Calu3 (cell line): ENCODE data around the gene SNX20. TPM values are rescaled to one million over a fixed set of nuclear protein-coding genes. Genes with fewer than 3 reads are reported as not detected.
A peak's percentile ranks its signal among the peaks of the same experiment; 100 is the strongest.

Source experiments
- BruUV-seq: library from RNA; stranded (reverse); fragments of 400-500 nt; replicated peaks from 2 replicates; lab custom pipeline; 2021; lab: Mats Ljungman, UMichigan
- CTCF ChIA-PET: fragments of 300-600 bp; sonication (Branson Sonifier 250); formaldehyde crosslinking; loops from one replicate; lab custom pipeline; 2022; ENCODE audit warnings: antibody characterized with exemption; lab: Charles Lee
- DNase-seq: peaks from one replicate; pipeline ENCODE4 v3.0.0; 2022
- H3K27ac Mint-ChIP-seq: one replicate; pipeline ENCODE4 v1.8.0; 2022; ENCODE audit warnings: mixed read lengths; ENCODE audit not compliant: unreplicated experiment
- H3K27me3 Mint-ChIP-seq: one replicate; pipeline ENCODE4 v1.8.0; 2022; ENCODE audit warnings: mixed read lengths; ENCODE audit not compliant: unreplicated experiment
- H3K36me3 Mint-ChIP-seq: one replicate; pipeline ENCODE4 v1.8.0; 2022; ENCODE audit warnings: mild to moderate bottlenecking, moderate library complexity, mixed read lengths; ENCODE audit not compliant: insufficient read depth, unreplicated experiment
- H3K4me1 Mint-ChIP-seq: one replicate; pipeline ENCODE4 v1.8.0; 2022; ENCODE audit warnings: mild to moderate bottlenecking, low read depth, mixed read lengths; ENCODE audit not compliant: unreplicated experiment
- H3K4me3 Mint-ChIP-seq: one replicate; pipeline ENCODE4 v1.8.0; 2022; ENCODE audit warnings: mild to moderate bottlenecking, low read depth, moderate library complexity, mixed read lengths; ENCODE audit not compliant: unreplicated experiment
- H3K9me3 Mint-ChIP-seq: one replicate; pipeline ENCODE4 v1.8.0; 2022; ENCODE audit warnings: low read depth, mixed read lengths; ENCODE audit not compliant: unreplicated experiment
- intact Hi-C: fragments of 100-400 bp; cut with micrococcal nuclease; formaldehyde crosslinking; loops from one replicate; pipeline ENCODE4 v1.10.0; 2022; ENCODE audit not compliant: unreplicated experiment
- total RNA-seq: library from RNA; stranded (reverse); gene quantifications from 2 replicates; pipeline ENCODE4 v1.2.3, GENCODE V29; 2022
- TF ChIP-seq, protein P1 (sequence below): fragments of 200-600 bp; IDR thresholded peaks from one replicate; pipeline ENCODE4 v1.8.0; 2022; ENCODE audit warnings: antibody characterized with exemption; ENCODE audit not compliant: unreplicated experiment

SNX20 gene
- total RNA-seq, 1 experiment from 2014 or later, result not detected

DNA sequence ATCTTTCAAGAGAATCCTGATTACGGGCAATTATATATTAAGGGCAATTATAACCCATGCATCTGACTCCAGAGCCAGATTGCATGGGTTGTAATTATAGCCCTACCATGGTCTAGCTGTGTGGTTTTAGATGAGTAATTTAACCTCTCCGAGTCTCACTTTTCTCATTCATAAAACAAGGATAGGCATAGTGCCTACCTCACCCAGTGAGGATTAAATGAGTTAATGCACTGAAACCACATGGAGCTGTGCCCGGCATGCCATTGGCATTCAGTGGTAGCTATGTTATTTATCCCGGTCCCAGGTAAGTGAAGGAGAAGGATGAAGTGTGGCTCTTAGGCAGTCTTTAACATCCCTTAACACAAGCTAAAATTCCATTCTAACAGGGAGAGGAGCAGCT lies 6.3 kb downstream of the SNX20 start:
- peaks cover 4% of the 10 kb centered on the region for H3K36me3 Mint-ChIP-seq
- CTCF ChIA-PET, result interaction anchor here (1.4 to 1.9 kb wide), 3 partner anchors 9 to 132 kb away, joined by 3 to 16 read pairs (median 10); no protein-coding TSS in a partner anchor
- H3K27me3 Mint-ChIP-seq, result peaks cover 12% of the 10 kb centered on the region
- TF ChIP-seq, protein P1, sequence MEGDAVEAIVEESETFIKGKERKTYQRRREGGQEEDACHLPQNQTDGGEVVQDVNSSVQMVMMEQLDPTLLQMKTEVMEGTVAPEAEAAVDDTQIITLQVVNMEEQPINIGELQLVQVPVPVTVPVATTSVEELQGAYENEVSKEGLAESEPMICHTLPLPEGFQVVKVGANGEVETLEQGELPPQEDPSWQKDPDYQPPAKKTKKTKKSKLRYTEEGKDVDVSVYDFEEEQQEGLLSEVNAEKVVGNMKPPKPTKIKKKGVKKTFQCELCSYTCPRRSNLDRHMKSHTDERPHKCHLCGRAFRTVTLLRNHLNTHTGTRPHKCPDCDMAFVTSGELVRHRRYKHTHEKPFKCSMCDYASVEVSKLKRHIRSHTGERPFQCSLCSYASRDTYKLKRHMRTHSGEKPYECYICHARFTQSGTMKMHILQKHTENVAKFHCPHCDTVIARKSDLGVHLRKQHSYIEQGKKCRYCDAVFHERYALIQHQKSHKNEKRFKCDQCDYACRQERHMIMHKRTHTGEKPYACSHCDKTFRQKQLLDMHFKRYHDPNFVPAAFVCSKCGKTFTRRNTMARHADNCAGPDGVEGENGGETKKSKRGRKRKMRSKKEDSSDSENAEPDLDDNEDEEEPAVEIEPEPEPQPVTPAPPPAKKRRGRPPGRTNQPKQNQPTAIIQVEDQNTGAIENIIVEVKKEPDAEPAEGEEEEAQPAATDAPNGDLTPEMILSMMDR, result no peak
- peaks cover 13% of the 10 kb centered on the region for H3K9me3 Mint-ChIP-seq
- intact Hi-C loops, result no loop called here
- BruUV-seq, result no TSS peak
- H3K4me3 Mint-ChIP-seq, result no peak overlapping the region
- no peak overlapping the region for H3K27ac Mint-ChIP-seq
- no peak for DNase-seq
- peaks cover 15% of the 10 kb centered on the region for H3K4me1 Mint-ChIP-seq

DNA sequence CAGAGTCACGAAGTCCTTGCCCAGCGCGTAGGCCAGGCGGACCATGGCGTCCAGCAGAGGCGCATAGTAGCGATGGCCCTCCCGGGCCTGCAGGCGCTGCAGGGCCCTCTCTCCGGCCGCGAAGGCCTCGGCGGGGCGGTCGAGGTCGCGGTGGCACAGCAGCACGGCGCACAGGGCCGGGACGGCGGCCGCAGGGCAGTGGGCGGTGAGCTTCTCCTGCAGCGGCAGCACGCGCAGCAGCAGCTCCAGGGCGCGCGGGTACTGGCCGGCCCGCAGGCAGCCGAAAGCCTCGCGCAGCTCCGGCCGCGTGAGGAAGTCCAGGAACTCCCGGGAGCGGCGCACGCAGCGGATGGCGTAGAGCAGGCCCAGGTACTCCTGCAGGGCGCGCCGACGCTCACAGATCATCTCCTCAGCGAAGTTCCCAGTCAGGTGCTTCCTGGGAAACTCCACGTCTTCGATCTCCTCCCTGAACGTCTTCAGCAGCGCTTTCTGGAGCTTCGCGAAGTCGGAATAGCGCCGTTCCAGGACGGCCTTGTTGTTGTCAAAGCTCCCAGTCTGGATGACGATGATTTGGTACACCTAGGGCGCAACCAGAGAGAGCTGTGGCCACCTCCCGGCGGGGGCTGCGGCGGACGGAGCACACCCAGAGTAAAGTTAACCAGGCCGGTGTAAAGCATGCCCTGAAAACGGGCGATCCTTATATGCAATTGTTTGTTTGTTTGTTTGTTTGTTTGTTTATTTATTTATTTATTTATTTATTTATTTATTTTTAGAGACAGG lies 7.4 kb downstream of the SNX20 start:
- Mint-ChIP-seq H3K27me3 (peaks cover 12% of the 10 kb centered on the region), H3K27ac (no peak overlapping the region), H3K4me3 (no peak overlapping the region), H3K9me3 (peaks cover 13% of the 10 kb centered on the region), H3K36me3 (peaks cover 4% of the 10 kb centered on the region), H3K4me1 (peaks cover 22% of the 10 kb centered on the region)
- DNase-seq, result no peak
- intact Hi-C loops, result no loop called here
- CTCF ChIA-PET, result no interaction called here
- TF ChIP-seq, protein P1, result no peak
- BruUV-seq, result no TSS peak

DNA sequence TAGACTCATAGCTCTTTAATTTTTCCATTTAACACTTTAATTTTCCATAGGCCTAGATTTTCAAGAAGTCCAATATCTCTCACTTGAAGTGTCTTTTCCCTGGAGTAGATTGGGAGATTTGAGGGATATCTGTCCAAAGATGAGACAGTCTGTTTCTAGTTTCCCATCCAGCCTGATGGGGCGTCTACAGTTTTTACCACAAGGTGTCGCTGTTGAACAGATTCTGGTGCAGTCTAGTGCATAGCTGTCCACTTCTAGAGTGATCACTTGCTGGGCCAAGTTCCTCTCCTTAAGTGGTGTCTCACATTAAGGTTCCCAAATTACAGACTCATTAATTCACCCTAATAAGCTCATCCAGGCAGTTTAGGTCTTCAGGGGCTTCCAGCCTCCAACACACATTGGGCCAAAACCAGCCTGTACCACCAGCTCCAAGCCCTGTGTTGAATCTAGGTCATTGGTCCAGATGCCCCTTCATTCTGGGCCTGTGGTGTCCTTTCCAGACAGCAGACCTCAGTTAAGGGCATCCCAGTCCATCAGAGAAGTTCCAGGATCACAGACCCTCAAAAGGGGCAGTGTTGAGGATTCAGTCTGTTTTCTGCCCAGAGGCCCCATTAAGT lies 9.4 kb downstream of the SNX20 start:
- no peak overlapping the region for H3K27ac Mint-ChIP-seq
- H3K27me3 Mint-ChIP-seq, result peaks cover 5% of the 10 kb centered on the region
- no TSS peak for BruUV-seq
- TF ChIP-seq, protein P1, result peak; percentile 71
- peak; percentile 59 for DNase-seq
- peaks cover 13% of the 10 kb centered on the region for H3K9me3 Mint-ChIP-seq
- intact Hi-C loops, result loop anchor here (1.0 kb wide), 2 partner anchors 76 to 135 kb away; no protein-coding TSS in a partner anchor
- CTCF ChIA-PET, result interaction anchor here (2.4 kb wide), 1 partner anchor 135 kb away, joined by 23 read pairs; no protein-coding TSS in a partner anchor
- peaks cover 38% of the 10 kb centered on the region for H3K4me1 Mint-ChIP-seq
- peaks cover 4% of the 10 kb centered on the region for H3K36me3 Mint-ChIP-seq
- H3K4me3 Mint-ChIP-seq, result no peak overlapping the region

DNA sequence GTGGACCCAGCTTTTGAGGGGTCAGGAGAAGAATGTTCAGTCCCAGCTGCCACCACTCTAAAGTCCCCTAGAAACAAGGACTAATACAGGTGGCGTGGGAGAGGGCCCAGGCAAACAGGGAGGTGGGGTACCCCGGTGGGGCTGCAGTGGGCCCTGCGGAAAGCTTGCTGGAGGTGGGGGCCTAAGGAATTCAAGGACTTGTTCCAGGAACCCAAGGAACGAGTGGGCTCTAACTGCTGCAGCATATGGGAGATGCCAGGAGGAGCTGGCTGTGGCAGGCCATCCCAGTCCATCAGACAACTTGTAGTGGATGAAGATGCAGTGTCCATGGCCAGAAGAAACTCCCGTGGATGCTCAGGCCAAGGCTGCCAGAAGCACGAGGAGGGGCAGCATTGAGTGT lies 10.6 kb downstream of the SNX20 start:
- CTCF ChIA-PET, result interaction anchor here (2.4 kb wide), 1 partner anchor 136 kb away, joined by 23 read pairs; no protein-coding TSS in a partner anchor
- peaks cover 4% of the 10 kb centered on the region for H3K36me3 Mint-ChIP-seq
- no peak for DNase-seq
- H3K9me3 Mint-ChIP-seq, result peaks cover 13% of the 10 kb centered on the region
- H3K27ac Mint-ChIP-seq, result no peak overlapping the region
- H3K4me3 Mint-ChIP-seq, result no peak overlapping the region
- peaks cover 31% of the 10 kb centered on the region for H3K4me1 Mint-ChIP-seq
- BruUV-seq, result no TSS peak
- H3K27me3 Mint-ChIP-seq, result no peaks in the 10 kb centered on the region
- intact Hi-C loops, result no loop called here
- TF ChIP-seq, protein P1, result no peak
